ENCODE measurements around the gene PMFBP1.

Gene PMFBP1

DNA sequence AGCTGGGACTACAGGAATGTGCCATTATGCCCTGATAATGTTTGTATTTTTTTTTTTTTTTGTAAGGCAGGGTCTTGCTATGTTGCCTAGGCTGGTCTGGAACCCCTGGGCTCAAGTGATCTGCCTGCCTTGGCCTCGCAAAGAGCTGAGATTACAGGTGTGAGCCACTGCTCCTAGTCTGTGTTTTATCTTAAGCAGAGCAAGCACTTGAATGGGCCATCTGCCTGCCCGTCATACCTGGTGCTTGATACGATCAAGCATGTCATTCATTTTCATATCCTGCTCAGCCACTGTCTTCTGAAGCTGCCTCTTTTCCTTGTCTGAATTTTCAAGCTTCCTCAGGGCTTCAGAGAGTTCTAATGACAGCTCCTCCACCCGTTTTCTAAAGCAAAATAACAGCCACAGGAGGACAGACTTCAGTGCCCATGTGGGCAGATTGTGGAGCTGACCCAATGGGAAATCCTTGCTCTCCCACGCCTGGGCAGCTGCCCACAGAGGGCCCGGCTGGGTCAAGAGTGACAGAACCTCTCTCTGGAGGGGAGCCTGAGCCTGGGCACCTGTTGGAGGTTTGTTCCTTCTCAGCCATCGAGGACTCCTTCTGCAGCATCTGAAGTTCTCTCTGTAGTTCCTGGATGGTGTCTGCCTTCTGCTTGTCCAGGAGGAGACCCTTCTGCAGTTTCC is 41.8 kb downstream of the PMFBP1 start:
- peak; percentile 28 to 74 (median 56) for DNase-seq

DNA sequence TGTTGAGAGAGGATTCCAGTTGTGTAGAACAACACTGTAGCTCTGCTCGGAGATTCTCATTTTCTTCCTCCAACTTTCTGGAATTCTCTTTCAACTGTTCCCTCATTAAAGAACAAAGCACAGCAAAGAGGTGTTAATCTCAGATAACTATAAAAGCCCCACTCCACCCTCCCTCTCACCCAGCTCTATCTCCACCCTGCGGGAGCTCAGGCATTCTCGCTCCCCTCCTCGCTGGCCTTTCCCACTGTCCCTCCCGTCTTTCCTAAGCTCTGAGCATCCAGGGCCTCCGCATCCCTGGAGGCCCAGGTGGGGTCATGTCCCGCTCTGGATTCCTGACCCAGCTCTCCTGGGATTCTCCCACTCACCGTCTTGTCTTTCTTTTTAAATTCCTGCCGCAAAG is 43.3 kb downstream of the PMFBP1 start:
- no peak for DNase-seq

DNA sequence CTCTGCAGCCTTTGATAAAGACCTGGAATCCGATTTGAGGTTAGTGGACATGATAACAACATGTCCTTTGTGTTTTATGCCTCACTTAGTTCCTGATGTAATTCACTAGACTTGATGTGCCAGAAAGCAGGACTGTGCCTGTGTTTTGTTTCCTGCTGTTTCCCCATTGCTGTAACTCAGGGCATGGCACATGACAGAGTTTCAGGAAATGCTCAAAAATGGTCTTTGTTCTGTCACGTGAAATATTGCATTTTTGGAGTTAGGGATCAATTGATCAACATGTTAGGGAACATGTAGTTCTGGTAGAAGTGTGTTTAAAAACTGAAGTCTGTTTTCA is 45.6 kb downstream of the PMFBP1 start:
- peak; percentile 37 to 69 (median 56) for DNase-seq

DNA sequence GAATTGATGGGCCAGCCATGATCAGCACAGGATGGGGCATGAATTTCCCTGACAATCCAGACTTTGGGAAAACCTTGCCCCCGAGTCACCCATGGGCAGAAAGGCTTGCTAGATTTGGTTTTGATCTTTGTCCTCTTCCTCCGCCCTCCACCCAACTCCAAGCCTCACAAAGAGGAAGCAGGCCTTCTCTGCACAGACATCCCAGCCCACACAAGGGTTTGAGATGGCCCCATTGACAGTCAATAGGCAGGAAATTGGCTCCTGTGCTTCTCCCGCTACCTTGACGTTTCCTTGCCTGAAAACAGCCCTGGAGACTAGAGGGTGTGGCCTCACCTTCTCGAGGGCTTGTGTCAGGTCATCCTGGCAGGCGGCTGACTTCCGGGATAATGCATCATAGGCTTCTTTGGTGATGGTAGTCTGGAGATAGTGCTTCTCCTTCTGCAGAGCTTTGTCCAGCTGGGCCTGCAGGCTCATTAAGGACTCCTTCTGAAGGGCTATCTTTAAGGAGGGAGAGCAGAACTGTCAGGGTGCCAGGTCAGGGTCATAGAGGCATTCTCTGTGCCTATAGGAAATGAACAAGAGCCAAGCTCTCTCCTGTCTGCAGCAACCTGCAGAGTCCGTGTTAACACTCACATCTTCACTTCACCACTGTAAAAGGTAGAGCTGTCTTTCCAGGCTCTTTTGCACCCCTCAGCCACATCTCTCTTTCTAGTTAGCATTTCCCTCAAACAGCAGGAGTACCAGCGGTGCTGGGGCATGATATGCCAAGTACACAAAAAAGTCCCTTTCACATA is 46.1 kb downstream of the PMFBP1 start:
- peak; percentile 49 to 77 (median 67) for DNase-seq

DNA sequence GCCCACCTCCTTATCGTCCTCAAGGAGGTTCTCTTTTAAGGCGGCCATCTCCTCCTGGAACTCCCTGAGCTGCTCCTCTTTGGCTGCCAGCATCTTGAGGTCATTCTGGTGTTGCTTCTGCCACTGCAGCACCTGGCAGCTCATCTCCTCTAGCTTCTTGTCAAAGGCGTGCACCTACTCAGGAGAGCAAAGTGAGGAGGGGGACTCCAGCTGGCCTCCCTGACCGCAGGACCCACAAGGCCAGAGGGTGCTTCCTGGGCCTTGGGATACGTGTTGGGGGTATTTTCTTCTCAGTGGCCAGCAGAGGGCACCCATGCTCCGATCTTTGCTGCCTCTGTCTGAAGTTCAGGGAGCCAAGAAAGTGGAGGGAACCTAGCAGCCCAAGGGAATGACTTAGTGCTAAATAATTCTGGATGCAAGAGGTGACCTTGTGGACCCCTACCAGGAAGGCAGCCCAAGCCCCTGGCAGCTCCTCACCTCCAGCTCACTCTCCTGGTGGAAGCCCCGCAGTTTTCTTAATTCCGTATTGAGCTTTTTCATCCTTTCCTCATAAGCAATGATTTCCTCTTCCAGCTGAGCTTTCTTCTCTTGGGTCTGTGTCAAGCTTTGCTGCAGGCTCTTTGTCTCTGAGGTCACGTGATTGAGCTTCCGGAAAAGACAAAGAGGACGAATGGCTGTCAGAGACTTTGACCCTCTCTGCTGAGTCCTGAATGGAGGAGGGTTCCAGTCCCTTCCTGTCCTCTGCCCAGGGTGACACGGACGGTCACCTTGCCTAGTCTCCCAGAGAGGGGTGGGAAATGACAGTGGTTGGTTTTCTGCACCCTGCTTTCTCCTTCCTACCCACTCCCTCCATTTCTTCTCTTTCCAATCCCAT is 47.0 kb downstream of the PMFBP1 start:
- DNase-seq, result peak; percentile 81 to 91 (median 88)

DNA sequence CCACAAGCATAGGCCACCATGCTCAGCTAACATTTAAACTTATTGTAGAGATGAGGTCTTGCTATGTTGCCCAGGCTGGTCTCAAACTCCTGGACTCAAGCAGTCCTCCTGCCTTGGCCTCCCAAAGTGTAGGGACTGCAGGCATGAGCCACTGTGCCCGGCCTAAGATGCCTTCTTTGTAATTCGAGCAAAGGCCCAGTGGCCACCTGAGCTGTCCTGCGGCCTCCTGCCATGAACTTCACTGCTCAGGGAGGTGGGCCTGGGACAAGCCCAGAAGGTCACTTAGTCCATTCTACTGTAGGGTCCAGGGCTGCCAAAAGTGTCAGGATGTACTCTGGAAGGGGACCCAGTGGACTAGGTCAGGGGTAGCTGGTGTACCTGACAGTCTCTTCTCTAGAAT is 47.8 kb downstream of the PMFBP1 start:
- no peak for DNase-seq

DNA sequence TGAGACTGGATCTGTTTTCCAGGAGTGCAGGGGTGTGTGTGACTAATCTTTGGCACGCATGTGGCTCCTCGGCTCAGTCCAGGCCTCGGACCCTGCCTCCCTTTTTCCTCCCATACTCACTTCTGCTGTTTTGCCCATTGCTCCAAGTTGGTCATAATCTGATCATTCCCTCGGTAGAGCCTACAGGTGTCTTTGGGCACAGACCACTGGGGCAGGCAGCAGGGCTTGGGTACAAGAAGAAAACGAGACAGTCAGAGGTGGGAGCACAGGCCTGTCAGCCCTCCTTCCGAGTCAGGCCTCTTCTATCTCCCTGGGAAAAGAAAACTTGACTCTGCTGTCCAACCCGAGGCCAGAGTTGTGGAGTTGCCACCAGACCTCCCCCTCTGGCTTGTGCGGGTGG is 48.5 kb downstream of the PMFBP1 start:
- no peak for DNase-seq

DNA sequence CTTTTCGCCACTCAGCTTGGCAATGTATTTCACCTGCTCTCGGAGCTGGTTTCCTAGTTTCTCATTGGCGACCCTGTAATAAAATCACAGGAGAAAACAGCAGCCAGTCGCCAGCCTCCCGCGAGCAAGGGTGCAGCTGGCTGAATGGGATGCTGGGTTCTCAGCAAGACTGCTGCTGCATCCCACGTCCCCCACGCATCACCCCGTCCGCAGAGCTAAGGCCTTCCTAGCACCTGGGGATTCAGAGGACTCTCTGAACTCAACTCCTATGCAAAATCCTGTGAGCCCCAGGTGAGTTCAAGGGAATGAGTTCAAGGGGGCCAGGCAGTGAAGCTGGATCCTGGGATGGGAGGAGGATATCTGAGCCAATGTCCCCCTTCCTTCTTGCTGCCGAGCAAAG is 49.0 kb downstream of the PMFBP1 start:
- no peak for DNase-seq

DNA sequence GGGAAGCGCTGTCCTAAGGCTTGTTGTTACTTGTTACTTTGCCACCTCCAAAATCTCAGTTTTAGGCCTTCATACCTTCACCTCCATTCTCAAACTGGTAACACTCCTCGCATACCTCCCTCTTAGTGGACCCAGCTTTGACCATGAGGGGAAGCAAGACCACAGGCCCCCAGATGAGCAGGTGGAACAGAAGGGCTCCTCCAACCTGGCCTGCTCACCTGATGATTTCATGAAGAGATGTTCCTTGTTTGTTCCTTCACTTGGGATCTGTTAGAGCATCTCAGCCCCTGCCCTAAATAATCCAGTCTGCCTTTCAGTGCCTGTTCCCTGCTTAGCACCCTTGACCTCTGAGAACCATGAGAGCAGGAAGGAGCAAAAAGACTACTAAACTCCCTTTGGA is 49.6 kb downstream of the PMFBP1 start:
- DNase-seq, result no peak

DNA sequence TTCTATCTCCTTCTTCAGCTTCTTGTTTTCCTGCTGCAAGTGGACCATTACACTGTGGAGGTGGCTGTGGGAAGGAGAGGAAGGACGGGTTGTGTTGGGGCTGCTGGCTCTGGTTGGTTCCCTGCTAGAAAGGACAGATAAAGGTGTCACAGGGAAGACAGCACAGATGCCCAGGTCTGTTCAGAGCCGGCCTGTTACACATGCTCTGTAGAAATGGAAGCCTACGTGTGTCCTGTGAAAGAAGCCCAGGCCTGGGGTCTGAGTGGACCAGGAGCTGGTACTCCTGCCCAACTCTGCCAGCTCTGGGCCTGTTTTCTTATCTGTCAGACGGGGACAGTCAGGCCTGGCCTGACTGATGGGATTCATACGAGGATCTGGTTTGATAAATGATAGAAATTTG is 51.9 kb downstream of the PMFBP1 start:
- DNase-seq, result no peak

DNA sequence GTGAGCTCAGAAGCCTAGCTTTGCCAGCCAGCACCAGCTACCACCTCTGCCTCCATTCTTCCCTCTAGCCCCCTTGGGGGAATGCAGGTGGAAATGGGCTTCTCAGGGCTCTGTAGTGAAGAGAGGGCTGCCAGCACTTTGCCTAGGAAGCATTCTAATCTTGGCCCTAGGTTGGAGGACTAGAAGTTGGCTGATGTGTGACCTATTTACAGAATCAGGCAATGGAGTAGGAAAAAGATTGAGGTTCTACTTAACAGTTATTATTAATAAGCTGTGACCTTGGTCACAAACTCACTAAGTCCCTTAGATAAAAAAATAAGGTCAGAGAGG is 58.4 kb downstream of the PMFBP1 start:
- DNase-seq, result no peak

DNA sequence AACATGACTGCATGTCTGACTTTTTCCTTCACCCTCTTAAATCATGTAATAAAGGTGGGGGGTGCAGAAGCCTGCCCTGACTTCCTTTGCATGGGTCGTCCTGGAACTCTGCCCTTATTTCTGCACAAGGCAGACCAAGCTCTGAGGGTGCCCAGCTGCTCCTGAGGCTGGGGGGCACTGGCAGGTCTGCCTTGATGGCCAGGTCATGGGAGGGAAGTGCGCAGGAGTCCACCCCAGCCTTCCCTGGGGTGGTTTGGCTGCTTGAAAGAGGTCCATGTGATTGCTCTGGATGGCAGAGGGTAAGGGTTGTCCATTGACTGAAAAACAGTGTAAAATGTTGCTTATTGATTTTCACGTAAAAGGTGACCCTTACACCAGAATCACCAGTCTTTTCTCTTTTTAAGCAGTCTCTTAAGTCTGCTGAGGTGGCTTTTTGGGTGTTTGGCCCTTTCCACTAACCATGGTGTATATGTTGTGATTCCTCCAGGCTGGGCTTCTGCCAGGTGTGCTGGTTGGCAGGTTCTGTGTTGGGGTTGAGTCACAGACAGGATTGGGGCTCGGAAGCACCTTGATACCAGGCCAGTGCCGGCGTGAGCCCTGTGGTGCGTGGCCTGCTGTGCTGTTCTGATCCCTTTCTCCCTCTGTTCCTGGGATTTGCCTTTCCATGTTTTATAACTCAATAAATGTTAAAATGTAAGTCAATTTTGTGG is 58.9 kb downstream of the PMFBP1 start:
- DNase-seq, result no peak

DNA sequence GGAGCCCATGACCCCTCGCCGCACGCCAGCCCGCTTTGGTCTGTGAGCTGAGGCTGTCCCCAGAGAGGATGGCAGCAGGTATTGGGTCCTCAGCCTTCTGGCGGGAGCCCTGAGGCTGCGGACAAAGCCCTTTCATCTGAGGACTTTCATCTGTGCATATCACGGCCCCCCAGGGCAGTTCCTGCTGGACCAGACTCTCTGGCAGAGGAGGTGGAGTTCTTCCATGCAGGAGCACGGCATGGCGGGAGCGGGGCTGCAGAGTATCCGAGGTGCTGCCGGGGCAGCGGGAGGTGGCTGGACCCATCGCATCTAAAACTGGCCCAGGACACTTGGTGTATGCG is 59.5 kb downstream of the PMFBP1 start:
- no peak for DNase-seq

DNA sequence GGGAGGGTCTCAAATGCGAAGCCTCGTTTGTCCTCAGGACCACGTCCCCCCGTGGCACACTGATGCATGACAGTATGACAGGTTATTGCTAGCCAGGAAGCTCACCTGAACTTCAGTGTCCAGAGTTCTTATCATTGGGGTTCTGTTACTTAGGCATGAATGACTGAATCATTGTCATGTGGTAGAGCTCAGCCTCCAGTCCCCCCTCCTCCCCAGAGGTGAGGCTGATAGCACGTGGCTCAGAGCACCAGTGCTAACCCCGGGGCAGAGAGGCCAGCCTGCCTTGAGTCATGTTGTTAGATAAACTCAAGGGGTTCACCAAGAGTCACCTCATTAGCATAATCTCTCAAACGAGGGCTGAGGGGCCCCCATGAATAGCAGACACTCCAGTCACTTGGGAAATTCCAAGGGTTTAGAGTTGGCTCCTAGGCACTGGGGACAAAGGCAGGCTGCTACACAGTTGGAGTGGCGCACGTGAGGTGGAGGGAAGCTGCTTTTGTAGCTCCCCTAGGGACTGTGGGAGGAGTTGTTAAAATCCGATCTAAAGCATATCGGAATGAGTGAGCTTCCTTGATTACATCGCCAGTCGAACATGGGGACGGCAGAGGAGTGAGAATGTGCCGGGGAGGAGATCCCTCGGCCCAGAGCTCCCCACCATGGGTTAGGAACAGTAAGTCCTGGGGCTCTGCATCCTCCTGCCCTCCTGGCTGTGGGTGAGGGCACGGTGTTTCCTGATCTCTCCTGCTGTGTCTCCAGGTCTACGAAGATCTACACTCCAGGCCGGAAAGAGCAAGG is 60.1 kb downstream of the PMFBP1 start:
- DNase-seq, result no peak

DNA sequence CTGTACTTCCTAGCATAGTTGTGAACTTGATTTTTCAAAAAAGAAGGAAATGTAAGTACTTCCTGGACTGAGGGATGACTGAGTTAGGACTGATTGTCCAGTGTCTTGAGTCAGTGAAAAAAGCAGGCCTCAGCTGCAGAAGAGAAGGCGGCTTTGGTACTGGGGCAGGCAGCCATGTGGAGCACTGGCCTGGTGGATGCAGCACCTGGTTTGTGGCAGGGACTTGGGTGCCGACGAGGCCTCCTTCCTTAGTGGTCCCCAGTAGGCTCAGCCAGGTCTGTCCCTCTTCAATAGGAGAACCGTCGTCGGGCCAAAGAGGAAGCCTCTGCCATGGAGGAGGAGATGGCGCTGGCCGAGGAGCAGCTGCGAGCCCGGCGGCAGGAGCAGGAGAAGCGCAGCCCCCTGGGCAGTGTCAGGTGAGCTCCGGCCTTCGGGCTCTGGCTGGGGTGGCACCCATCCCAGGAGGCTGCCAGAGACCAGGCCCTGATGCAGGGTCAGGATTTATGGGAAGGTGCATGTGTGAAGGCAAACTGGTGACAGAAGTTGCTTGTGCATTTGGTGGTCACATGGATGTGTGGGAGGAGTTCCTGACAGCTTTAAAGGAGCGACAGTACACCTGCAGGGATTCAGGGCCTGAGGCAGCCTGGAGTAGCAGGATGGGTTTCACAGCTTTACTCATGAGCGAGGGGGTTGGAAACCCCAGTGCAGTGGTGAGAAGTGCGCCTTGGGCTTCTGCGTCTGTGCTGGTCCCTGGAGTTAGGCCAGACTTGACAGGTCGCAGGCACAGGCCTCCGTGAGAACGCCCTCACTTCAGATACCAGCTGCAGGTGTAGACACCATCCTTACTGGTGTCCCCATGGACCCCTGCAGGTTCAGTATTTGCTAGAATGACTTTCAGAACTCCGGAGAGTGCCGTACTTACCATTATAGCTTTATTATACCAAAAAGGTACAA is 61.0 kb downstream of the PMFBP1 start:
- DNase-seq, result no peak

DNA sequence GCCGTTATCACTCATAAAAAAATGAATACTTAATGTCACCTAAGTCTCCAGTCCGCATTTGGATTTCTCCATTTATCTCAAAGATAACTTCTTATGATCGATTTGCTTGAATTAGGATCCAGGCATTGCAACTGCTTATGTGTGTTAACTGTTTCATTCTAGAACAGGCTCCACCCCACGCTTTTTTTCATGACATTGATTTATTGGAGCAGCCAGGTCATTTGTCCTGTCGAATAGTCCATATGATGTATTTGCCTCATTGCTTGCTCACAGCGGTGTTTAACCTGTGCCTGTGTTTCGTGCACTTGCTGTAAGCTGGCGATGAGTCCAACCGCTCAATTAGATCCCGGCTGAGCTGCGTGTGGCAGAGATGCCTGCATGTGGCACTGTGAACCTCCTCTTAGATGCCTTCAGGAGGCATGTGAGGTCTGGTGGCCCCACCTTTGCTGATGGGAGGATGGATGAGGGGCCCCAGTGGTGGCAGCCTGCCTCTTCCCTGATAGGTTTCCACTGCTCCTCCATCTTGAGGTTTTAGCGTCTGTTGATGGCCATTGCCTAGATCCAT is 61.9 kb downstream of the PMFBP1 start:
- DNase-seq, result no peak

DNA sequence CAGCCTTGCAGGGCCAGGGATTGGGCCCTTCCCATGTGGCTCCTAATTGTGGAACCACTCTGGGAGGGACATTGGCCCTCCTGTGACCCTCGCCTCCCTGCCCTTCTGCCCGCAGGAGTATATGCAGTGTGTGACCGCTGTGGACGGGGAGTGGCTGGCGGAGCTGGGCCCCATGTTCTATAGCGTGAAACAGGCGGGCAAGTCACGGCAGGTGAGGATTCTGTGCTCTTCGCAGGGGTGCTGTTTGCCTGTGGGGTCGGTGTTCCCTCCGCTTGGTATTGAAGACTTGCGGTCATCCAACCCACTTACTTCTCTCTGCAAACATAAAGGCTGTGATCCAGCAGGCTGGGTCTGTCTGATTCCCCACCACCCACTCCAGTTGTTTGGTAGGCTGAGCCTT is 62.7 kb downstream of the PMFBP1 start:
- no peak for DNase-seq

DNA sequence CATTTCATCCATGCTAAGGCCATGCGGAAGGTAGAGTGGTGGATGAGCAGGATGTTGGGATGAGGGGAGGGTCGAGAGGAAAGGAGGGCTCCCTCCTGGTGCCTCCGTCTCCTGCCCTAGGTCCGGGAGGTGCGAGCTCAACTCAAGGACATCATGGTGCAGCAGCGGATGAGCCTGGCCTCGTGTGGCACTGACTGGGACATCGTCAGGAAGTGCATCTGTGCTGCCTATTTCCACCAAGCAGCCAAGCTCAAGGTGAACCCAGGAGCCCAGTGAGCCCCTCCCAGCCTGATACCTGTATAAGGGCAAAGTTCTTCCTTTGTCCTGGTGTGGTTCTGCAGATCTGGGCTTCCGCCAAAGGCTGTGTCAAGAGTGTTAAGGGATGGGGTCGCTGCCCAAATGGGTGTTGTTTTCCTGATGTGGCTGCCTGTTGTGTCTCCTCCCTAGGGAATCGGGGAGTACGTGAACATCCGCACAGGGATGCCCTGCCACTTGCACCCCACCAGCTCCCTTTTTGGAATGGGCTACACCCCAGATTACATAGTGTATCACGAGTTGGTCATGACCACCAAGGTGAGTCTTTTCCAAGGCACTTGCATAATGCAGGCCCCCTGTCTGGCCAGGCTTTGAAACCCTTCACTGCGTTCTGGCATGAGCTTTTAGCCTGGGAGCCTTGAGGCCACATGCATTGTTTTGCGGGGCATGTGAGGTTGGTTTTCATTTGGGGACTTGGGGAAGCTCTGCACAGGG is 63.4 kb downstream of the PMFBP1 start:
- no peak for DNase-seq

DNA sequence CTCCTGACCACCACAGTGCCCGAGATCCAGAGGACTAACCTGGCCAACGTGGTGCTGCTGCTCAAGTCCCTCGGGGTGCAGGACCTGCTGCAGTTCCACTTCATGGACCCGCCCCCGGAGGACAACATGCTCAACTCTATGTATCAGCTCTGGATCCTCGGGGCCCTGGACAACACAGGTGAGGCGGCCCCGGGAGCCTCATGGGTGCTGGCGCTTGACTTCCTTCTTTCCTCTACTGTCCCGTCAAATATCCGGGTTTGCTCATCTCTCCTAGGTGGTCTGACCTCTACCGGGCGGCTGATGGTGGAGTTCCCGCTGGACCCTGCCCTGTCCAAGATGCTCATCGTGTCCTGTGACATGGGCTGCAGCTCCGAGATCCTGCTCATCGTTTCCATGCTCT is 64.6 kb downstream of the PMFBP1 start:
- DNase-seq, result no peak

DNA sequence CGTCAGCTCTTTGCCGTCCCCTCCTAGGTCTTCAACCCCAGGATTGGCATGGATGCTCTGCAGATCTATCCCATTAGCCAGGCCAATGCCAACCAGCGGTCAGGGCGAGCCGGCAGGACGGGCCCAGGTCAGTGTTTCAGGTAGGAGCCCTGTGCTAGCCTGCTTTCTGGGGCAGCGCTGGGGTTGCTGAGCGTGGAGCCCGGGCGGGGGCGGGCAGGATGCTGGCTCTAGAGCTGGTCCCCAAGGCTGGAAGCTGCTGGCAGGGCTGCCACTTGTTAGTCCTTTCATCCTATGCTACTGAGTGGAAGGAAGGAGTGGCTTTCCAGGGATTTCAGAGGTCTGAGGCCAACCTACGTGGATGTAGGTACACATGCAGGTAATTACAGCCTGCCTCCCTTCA is 66.0 kb downstream of the PMFBP1 start:
- no peak for DNase-seq

All from suppressor macrophage (primary cell).